HG02943 (cell line): ENCODE data around the gene RAD9A.

Source experiments
- ATAC-seq: cut with Tn5 transposase; IDR thresholded peaks from one replicate; pipeline ENCODE4 v1.9.1; 2021; ENCODE audit warnings: mild to moderate bottlenecking, low read depth, moderate library complexity; ENCODE audit not compliant: unreplicated experiment

Gene RAD9A

GRCh38 chr11:67436459-67437081 is 44.8 kb downstream of the RAD9A start:
- no peak for ATAC-seq

DNA sequence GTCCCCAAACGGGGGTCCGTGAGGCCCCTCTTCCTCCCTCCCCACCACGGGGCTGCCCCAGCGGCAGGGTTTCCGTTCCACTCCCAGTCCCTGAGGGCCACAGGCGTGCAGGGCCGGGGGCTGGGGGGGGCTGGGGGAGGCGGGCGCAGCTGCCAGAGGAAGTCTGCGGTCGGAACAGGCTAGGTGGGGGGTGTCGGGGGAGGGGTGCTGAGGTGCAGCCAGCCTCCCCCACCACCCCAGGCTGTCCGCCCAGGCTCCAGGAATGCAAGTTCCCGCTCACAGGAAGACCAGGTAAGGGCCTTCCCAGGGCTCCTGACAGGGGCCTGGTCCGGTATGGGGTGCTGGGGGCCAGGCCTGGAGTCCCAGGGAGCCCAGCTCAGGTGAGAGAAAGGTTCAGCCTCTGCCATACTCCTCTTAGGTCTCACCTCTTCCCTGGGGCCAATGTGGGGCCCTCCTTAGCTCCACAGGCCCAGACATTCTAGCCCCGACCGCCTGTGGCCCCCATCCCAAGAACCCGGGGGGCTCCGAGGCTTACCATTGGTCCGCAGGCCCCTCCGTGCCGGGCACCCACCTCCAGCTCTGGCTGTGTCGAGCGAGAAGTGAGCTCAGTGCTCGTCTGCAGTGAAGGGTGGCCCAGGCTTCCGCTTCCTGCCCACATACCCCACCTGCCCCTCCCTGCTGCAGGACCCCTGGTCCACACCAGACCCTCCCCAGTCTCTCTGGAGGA is 45.5 kb downstream of the RAD9A start, which contains the start of gene PTPRCAP:
Gene PTPRCAP (minus strand): TSS at position 601 of the 727 bp plus-strand sequence. CDS start 63 bp downstream, at position 538.
- no peak for ATAC-seq

- no peak for ATAC-seq
Observed at GRCh38 chr11:67437809-67438157, 46.0 kb downstream of the RAD9A start.

GRCh38 chr11:67438158-67438902 is 46.5 kb downstream of the RAD9A start:
- ATAC-seq, result no peak

GRCh38 chr11:67439321-67440228 is 47.8 kb downstream of the RAD9A start:
- ATAC-seq, result no peak

- no peak for ATAC-seq
Observed at GRCh38 chr11:67440229-67441097, 48.7 kb downstream of the RAD9A start.

GRCh38 chr11:67441098-67441563 is 49.3 kb downstream of the RAD9A start:
- ATAC-seq, result no peak

- no peak for ATAC-seq
Observed at GRCh38 chr11:67441731-67442351, 50.1 kb downstream of the RAD9A start.

DNA sequence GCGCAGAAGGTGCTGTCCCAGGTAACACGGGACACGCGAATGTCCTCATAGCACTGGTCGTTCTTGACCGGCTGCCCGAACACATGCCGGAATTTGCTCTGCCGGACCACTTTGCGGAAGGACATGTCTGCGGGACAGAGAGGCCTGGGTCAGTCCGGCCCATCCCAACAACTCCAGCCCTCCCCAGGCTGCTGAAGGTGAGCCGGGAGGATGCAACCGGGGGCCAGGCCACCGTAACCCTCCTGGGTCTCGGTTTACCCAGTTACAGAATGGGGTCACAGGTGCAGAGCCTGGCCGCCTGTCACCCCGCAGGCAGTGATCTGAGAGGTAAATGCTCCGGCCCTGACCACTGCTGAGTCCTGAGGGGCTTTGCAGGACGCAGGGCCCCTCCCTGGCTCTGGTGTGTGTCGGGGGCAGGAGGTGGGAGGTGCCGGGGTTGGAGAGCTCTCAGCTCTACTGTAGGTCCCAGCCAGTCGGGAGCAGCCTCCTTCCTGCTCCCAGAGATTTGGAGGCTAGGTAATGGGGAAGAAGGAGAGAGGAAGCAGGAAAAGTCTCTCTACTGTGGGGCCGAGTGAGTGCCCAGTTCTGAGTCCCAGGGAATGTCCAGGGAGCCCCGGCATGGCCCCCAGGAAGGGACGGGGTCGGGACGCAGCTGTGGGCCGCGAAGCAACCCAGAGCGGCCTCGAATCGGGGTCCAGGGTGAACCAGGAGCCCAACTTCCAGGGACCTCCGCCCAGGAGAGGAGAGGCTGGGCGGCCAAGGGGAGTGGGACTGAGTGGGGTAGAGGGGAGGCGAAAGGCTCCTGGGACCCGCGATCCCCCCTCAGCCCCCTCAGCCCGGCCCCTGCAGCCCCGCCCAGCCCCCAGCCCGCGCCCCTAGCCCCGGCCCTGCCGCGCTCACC is 51.0 kb downstream of the RAD9A start:
- no peak for ATAC-seq

DNA sequence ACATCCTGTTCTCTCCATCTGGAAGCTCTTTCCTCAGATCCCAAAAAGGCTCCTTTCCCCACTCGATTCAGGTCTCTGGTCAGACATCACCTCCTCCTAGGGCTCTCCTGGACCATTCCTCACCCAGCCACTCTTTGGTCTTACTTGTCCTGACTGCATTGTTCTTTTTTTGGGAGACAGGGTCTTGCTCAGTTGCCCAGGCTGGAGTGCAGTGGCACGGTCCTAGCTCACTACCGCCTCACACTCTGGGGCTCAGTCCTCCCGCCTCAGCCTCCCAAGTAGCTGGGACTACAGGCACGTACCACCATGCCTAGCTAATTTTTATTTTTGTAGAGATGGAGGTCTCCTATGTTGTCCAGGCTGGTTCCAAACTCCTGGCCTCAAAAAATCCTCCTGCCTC is 53.7 kb downstream of the RAD9A start:
- no peak for ATAC-seq
